ENCODE results near the gene GJD3. TPM values are rescaled to one million over a fixed set of nuclear protein-coding genes. Genes with fewer than 3 reads are reported as not detected.

The GJD3 gene
- total and polyA plus RNA-seq, 9 of the 15 experiments (the other 6 are each of a cell fraction or from before 2014, with no cell fraction given), result 0.17 to 0.38 TPM; not detected in 7

DNA sequence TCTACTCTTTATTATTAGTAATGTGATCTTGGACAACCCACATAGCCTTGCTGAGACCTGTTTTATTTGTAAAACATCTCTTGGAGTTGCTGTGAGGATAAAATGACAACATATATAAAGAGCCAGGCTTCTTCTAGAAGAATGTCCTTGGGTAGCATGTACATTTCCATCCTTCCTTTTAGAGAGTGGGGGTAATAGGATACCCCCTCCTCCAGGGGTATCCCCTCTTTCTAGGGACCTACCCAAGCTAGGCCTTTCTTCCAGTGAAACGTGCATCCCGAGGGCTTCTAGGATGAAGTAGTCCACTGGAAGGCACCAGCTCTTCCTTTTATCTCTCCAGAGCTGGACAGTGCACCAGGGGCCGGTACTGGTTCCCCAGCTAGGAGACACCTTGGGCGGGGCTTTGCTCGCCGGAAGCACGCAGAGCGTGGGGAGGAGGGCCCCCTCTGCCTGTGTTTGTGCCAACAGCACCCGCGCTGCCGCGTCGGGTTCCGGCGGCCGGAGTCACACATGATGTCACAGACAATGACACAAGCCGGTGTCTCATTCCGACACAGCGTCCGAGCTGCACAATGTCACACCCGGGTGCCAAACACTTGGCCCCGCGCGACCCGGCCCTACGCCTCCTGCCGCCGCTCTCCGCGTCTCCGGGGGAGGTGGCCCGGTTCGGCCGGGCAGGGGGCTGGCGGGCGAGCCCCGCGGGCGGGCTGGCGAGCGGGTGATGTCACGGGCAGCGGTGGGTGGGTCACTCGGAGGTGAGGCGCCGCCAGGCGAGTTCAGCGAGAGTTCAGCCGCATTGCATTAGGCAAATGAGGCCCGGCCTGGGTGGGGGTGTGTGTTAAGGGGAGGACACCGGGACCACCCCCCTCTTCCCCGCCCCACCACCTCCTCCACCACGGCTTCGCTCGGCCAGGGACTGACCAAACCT is 23.4 kb downstream of the GJD3 start (continued):
- TF ChIP-seq, protein P1, sequence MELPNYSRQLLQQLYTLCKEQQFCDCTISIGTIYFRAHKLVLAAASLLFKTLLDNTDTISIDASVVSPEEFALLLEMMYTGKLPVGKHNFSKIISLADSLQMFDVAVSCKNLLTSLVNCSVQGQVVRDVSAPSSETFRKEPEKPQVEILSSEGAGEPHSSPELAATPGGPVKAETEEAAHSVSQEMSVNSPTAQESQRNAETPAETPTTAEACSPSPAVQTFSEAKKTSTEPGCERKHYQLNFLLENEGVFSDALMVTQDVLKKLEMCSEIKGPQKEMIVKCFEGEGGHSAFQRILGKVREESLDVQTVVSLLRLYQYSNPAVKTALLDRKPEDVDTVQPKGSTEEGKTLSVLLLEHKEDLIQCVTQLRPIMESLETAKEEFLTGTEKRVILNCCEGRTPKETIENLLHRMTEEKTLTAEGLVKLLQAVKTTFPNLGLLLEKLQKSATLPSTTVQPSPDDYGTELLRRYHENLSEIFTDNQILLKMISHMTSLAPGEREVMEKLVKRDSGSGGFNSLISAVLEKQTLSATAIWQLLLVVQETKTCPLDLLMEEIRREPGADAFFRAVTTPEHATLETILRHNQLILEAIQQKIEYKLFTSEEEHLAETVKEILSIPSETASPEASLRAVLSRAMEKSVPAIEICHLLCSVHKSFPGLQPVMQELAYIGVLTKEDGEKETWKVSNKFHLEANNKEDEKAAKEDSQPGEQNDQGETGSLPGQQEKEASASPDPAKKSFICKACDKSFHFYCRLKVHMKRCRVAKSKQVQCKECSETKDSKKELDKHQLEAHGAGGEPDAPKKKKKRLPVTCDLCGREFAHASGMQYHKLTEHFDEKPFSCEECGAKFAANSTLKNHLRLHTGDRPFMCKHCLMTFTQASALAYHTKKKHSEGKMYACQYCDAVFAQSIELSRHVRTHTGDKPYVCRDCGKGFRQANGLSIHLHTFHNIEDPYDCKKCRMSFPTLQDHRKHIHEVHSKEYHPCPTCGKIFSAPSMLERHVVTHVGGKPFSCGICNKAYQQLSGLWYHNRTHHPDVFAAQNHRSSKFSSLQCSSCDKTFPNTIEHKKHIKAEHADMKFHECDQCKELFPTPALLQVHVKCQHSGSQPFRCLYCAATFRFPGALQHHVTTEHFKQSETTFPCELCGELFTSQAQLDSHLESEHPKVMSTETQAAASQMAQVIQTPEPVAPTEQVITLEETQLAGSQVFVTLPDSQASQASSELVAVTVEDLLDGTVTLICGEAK (IDR thresholded peaks at IDR 0.05), result peak; percentile 79
- TF ChIP-seq, protein P1 (CRISPR knock-in tag; IDR thresholded peaks at IDR 0.05), result no peak
- TF ChIP-seq FOXP4 (CRISPR knock-in tag; IDR thresholded peaks at IDR 0.05; ENCODE audit: borderline replicate concordance), result no peak
- TF ChIP-seq ZBTB9 (CRISPR knock-in tag; IDR thresholded peaks at IDR 0.05), result no peak
- TF ChIP-seq, protein P2, sequence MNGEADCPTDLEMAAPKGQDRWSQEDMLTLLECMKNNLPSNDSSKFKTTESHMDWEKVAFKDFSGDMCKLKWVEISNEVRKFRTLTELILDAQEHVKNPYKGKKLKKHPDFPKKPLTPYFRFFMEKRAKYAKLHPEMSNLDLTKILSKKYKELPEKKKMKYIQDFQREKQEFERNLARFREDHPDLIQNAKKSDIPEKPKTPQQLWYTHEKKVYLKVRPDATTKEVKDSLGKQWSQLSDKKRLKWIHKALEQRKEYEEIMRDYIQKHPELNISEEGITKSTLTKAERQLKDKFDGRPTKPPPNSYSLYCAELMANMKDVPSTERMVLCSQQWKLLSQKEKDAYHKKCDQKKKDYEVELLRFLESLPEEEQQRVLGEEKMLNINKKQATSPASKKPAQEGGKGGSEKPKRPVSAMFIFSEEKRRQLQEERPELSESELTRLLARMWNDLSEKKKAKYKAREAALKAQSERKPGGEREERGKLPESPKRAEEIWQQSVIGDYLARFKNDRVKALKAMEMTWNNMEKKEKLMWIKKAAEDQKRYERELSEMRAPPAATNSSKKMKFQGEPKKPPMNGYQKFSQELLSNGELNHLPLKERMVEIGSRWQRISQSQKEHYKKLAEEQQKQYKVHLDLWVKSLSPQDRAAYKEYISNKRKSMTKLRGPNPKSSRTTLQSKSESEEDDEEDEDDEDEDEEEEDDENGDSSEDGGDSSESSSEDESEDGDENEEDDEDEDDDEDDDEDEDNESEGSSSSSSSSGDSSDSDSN (IDR thresholded peaks at IDR 0.05; ENCODE audit: borderline replicate concordance in 1 of 2, low read depth in 2 of 2, low read length in 2 of 2), result 0 out of 4 replicates have a peak, but pooled peaks of 1 of the 2 experiments have one; percentile 14
- 0 out of 2 replicates have a peak, but pooled peaks have one; percentile 4 for TF ChIP-seq SMC3 (conservative IDR thresholded peaks at IDR 0.05; ENCODE audit: insufficient read depth, low read depth, low read length)
- TF ChIP-seq ATF1 (CRISPR knock-in tag; IDR thresholded peaks at IDR 0.05), result 0 out of 2 replicates have a peak, but pooled peaks have one; percentile 31
- TF ChIP-seq ATF1 (tag; IDR thresholded peaks at IDR 0.05), result peak; percentile 98
- TF ChIP-seq PRPF4 (IDR thresholded peaks at IDR 0.05; ENCODE audit: insufficient read depth, low read depth, low read length, poor library complexity, severe bottlenecking), result no peak

All from K562 (cell line).